ENCODE measurements around the gene NKX2-4. TPM values are rescaled to one million over a fixed set of nuclear protein-coding genes. Genes with fewer than 3 reads are reported as not detected.
A peak's percentile ranks its signal among the peaks of the same experiment; 100 is the strongest.
"Not testable (repeated sequence)": the region's sequence is repeated elsewhere in the genome, so short reads cannot be mapped to it uniquely, and the experiment has no call there.

Gene NKX2-4
- total RNA-seq, 1 donor from 2014 or later: not detected

DNA sequence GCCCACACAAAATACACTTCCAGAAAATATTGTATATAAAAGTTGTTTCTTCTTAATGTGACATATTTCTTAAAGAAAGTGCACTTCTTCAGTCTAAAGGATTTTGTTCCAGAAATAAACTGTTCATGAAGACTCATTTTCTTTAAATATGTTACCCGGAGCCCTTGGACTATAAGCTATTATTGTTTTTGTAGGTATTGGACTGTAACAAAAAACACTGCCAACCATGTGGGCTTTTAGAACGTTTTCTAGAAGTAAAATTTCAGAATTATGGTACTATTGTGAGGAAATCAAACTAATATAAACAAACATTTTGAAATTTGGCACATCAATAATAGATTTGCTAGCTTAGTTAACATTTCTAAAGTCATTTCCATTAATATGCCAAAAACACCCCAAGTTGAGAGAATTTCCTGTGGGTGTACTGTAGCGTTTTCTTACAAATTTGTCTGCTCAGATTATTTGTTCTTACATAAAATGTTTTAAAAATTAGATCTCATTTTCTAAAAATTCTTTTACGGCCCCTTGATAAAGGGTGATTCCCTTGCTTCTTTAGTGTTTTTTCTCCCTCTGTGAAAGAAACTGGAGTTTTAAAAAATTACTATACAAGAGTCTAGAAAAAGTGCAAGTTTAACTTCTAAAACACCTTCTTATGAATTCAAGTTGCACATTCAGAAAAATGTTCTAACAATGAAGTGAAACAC lies 3.4 kb downstream of the NKX2-4 start:
- DNase-seq (ENCODE audit: low spot score): no peak

DNA sequence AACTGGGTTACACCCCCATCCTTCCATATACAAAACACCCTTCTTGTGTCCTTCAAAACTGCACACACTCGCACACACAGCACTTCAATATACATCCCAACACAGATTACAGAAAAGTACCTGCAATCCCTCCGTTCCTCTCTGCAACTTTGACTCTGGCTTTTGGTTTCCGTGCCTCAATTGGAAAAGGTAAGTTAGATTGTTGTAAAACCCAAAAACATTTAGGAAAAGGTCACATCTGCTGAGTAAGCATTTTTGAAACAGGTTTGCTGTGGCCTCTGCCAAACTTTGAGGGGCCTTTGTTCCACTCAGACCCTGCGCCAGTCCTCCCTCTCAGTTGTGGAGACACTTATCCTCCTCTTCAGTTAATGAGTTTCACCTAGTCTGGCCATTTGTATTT lies 4.2 kb downstream of the NKX2-4 start:
- DNase-seq (ENCODE audit: low spot score): no peak

DNA sequence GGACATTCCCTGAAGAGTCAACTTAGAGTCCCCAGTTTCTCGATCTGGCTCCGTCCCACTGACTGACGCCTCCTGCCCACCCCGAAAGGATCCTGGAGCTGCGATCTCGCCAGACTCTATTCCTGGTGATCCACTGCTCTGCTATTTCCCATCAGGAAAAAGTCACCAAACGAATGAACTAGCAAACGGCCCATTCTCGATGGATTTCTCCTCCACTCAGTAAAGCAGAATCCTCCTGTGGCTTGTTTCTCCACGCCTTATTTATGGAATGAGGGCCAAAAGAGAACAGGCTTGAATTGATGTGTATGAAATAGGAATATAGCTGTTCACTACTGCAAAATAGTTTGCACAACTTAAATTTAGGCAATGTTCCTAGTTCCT lies 5.4 kb downstream of the NKX2-4 start:
- no peak for DNase-seq (ENCODE audit: low spot score)

DNA sequence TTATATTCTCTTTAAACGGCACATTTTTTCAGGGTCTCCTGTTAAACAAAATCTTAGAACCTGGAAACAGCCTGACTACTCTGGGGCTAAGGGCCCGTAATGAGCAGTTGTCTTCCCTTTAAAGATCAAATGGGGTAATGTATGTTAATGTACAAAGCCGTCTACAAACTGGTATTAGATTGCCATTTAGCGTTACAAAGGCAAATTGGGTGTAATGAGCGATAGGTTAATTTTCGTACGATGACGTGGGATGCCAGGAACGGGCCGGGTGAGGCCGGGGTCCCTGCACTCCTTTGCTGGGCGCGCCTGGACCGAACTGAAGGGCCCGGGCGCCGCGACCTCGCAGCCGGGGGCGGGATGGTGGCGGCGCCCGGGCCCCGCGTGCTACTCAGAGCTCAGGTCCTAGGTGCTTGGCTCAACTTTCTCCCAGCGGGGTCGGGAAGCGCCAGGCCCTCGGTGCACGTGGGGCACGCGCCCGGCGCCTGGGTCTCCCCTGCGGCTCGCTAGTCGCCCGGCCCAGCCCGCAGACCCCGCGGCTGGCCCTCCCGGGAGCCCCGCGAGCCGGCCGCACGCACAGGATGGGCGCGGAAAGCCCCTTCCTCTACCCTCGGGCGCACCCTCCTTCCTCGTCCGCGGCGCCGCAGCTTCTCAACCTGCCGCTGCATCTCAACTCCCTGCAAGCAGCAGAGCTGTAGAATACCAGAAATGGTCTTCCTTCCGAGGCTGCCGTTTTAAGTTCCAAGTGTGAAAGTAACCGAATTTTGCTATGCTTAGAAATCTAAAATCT lies 5.9 kb downstream of the NKX2-4 start:
- no peak for DNase-seq (ENCODE audit: low spot score)

DNA sequence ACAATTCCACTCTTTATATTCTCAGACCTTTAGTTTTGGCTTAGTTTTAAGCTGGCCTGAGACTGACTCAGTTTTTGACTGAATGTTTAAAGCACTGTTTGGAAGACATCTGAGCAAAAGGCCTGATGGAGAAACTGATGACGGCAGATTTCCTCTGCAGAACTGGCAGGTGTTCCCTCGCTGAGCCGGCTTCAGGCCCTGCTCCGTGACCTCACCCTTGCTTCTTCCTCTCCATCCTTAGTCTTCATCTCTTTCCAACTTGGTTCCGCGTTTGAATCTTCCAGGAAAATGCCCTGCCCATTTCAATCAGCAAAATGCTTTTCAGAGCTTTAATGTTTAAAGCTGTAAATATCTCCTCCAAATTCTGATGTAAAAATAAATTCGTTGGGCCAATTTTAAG lies 6.6 kb downstream of the NKX2-4 start:
- no peak for DNase-seq (ENCODE audit: low spot score)

DNA sequence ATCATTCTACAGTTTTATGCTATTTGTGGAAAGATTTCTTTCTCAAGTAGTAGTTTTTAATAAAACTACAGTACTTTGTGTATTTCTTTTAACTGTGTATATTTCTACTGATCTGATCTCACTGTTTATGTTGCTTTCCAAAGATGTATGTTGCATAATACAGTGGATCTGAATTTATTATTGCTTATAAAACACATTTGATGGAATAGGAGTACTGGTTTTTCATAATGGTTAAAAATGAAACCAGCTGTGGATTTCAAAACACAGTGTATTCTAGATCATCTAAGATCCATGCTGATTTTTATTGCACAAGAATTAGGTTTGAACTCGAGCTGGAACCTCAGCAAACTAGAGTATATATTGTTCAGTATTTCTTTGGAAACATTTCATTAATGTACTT lies 8.0 kb downstream of the NKX2-4 start:
- no peak for DNase-seq (ENCODE audit: low spot score)

DNA sequence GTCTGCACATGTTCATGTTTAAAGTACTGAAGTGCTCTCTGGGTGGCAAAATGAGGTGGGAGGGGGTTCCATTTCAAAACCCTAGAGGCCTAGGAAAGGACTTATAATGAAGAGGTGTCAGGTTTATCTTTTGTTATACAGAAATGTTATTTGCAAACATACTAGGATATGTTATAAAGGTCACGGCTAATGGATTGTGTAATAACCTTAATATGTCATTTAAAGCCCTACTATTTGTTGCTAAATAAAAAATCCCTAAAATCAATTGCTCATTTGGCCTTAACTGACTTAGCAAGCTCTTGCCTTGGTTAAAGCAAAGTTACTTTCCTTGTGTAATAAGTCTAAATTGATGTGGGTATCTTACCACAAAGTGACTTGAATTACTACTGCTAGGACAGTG lies 8.8 kb downstream of the NKX2-4 start:
- no peak for DNase-seq (ENCODE audit: low spot score)

DNA sequence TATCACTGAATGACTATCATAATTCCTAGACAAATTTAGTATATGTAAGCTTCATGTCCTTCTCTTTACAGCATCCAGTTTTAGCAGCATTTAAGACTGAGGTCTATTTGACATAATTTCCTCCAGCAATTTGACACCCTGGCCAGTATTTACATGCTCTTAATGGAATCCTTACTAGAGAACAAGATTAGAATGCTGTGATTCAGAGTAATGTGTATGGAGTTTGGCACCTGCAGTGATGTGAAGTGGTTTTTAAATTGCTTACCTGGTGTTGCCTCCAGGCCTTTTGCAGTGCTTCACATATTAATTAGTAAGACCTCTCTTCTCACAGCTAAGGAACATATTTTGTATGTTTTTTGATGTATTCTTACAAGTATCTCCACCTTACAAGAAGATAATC lies 9.8 kb downstream of the NKX2-4 start:
- DNase-seq (ENCODE audit: low spot score): no peak

DNA sequence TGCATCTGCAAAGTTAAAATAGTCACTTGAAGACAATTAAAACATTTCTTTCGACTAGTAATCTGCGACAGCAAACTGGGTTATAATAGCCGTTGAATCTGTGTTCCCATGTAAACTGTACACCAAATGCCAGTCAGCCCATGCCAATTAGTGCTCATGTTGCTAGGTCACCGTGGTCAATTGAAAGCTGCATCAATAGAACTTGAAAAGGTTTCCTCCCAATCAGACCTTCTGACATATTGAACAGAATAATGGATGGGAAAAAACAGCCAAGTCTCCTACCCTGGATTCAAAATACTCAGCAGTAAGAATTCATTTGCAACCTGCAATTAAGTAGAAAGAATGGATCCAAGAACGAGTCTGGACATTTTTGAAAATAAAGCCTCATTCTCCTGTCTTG lies 11.2 kb downstream of the NKX2-4 start:
- DNase-seq (ENCODE audit: low spot score): no peak

DNA sequence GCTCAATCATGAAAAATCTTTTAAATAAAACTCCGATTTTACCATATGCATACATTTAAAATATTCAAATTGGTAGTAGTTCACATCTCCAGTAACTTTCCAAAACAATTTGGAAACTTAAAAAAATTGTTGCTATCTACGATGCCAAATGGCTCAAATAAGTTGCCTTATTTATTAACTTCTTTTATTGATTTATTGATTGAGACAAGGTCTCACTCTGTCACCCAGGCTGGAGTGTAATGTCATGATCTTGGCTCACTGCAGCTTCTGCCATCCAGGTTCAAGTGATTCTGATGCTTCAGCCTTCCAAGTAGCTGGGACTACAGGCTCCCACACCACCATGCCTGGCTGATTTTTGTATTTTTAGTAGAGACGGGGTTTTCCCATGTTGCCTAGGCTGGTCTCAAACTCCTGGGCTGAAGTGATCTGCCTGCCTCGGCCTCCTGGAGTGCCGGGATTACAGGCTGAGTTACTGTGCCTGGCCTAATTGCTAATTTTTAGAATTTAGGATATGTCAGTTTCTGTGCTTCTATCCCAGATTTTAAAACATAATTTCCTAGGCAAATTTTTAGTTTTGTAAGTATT lies 12.9 kb downstream of the NKX2-4 start:
- no peak for DNase-seq (ENCODE audit: low spot score)

DNA sequence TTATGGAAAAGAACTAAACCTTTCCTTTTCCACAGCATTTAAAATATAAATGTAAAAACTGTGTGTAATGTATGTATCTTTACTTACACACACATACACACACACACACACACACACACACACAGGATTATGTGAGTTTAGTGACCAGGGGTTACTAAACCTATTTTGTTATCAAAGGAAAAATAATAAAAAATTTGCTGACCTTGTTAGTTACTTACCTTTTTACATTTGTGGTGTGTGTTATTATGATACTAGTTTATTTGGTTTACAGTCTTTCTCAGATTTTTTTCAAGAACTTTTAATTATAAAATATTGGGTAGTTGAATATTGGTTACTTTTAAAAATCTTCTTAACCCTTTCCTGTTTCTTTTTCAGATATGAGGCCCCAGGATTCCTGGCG lies 15.7 kb downstream of the NKX2-4 start:
- DNase-seq (ENCODE audit: low spot score): no peak

DNA sequence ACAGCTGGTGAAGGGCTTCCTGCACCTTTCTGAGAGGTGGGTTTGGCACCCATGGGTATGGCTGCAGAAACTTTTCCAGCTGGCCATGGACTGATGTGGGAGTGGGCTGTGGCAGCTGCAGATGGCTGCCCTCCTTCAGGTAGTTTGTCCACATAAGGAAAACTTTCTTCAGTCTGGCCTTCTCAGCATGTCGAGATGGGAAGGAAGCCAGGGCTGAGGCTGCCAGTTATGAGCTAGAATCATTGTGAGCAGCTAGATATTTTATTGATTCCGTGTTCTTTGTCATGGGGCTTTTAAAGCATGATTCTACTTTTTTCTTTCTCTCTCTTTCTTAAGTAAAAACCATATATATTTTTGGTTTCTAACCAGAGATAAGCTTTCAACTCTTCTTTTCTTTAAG lies 16.6 kb downstream of the NKX2-4 start:
- DNase-seq (ENCODE audit: low spot score): peak; percentile 40

DNA sequence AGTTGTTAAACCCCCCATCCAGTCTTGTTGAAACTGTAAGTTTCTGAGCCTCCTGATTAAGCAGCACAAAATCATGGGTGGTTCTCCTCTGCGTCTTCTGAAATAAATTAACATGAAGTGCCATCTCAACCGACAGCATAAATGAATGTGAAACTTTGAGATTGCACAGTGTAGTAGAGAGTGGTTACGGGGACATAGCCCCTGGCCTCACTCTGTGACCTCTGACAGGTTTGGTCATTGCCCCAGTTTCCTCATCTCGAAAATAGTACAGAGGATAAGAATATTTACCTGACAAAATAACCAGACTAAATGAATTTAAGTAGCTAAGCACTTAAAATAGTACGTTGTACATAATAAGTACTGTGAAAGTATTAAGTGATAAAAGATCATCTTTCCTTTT lies 19.1 kb downstream of the NKX2-4 start:
- DNase-seq (ENCODE audit: low spot score): no peak

DNA sequence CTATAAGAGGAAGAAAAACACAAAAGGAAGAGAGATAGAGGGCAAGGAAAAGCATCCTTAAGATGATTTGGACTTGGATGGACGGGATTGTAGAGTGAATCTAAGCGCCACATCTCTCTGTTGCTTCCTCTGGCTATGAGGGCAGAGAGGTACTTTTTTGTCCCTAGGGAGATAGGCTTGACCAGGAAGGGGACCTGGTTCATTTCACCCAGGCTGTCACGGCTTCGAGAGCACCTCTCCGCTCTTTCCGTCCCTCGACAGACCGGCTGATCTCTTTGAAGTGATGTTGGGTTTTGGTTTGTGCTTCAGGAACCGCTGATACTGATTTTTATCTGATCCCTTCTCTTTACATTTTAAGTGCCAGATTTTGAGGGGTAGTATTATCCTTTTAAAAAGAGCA lies 19.6 kb downstream of the NKX2-4 start:
- no peak for DNase-seq (ENCODE audit: low spot score)

DNA sequence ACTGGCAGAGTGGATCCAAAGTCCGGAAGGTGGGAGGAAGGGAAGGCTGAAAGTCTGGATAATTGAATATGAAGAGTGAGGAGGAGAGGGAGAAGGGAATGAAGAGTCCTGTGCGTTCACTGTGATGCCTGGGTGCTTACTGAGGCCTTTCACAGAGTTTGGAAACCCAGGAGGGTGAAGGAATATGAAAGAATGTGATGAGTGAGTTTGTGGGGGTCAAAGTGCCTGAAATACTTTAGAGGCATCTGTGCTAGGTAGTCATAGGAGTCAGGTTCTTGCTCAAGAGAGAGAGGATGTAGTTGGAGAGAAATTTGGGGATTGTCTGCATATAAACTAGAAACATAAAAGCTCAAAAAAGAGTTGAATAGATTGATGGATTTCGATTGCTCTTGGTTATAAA lies 20.7 kb downstream of the NKX2-4 start:
- DNase-seq (ENCODE audit: low spot score): no peak

DNA sequence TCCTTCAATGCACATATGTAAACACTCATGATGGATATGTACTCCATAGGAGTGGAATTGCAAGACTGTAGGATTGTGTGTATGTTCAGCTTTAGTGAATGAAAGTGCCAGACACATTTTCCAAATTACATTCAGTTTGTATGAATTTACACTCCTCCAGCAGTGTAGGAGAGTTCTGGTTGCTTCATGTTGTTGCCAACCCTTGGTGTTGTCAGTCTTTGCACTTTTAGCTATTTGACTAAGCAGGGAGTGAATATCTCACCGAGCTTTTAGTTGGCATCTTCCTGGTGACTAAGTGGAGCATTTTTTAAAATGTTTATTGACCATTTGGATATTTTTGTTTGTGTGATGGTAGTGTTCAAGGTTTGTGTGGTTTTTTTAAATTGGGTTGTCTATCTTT lies 23.9 kb downstream of the NKX2-4 start:
- DNase-seq (ENCODE audit: low spot score): no peak

DNA sequence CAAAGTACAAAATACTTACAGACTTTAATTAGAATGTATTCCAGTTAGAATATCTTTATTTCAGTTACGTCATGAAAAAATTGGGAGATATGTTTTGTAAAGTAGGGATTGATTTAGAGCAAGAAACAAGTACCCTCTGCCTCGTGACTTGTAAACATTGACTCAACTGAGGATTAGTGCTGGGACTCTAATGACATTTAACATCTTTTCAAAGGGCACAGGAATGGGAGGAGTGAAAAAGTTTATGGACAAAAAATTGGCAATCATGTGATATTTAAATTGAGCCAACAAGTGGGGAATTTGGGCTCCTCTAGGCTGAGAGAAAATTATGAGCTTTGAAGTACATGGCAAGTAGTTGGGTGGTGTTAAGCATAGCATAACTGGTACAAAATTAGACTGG lies 25.3 kb downstream of the NKX2-4 start:
- DNase-seq (ENCODE audit: low spot score): no peak

DNA sequence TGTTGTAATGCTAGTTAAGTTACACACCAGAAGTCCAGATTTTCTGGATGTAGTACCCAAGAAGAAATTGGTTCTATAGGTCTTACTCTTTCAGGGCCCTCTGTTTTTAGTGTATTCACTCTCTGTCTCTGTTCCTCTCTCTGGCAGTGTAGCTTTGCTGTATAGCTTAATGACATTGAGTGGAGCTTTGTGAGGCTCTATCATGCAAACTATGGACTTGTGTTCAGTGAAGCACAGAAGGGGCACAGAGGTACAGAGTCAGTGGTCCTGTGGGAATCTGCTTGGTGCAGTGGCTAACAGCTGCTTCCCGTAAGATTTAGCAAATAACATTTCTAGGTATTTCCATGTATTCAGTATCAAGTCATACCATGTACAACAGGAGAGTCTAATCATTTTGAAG lies 26.1 kb downstream of the NKX2-4 start:
- no peak for DNase-seq (ENCODE audit: low spot score)

DNA sequence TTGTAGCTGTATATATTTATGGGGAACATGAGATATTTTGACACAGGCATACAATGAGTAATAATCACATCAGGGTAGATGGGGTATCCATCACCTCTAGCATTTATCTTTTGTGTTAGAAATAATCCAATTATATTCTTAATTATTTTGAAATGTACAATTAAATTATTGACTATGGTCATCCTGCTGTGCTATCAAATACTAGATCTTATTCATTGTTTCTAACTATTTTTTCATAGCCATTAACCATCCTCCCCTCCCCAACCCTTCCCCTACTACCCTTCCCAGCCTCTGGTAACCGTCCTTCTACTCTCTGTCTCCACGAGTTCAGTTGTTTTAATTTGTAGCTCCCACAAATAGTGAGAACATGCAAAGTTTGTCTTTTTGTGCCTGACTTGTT lies 28.5 kb downstream of the NKX2-4 start:
- no peak for DNase-seq (ENCODE audit: low spot score)

DNA sequence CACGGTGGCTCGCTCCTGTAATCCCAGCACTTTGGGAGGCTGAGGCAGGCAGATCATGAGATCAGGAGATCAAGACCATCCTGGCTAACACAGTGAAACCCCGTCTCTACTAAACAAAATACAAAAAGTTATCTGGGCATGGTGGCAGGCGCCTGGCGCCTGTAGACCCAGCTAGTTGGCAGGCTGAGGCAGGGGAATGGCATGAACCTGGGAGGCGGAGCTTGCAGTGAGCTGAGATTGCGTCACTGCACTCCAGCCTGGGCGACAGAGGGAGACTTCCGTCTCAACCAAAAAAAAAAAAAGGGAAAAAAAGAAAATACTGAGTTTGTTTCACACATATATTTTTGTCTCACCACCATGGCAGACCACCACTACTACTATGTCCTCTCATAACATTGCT lies 31.1 kb downstream of the NKX2-4 start:
- DNase-seq (ENCODE audit: low spot score): not testable (repeated sequence)

DNA sequence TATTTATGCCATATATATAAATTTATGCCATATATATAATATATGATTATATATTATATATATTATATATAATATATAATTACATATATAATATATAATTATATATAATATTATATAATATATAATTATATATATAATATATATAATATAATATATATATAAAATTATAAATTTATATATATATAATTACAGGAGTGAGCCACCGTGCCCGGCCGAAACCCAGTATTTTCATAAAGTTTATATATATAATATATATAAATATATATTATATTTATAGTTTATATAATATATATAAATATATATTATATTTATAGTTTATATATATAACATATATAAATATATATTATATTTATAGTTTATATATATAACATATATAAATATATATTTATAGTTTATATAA lies 31.6 kb downstream of the NKX2-4 start:
- no peak for DNase-seq (ENCODE audit: low spot score)

DNA sequence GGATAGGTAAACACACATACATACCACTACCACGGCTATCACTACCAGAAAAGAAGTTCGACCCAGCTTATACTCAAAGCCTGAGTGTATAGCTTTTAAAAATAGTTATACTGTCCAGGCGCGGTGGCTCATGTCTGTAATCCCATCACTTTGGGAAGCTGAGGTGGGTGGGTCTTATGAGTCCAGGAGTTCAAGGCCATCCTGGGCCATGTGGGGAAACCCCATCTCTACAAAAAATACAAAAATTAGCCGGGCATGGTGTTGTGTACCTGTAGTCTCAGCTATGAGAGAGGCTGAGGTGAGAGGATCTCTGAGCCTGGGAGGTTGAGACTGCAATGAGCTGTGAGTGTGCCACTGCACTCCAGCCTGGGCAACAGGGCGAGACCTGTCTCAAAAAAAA lies 32.9 kb downstream of the NKX2-4 start:
- DNase-seq (ENCODE audit: low spot score): no peak

DNA sequence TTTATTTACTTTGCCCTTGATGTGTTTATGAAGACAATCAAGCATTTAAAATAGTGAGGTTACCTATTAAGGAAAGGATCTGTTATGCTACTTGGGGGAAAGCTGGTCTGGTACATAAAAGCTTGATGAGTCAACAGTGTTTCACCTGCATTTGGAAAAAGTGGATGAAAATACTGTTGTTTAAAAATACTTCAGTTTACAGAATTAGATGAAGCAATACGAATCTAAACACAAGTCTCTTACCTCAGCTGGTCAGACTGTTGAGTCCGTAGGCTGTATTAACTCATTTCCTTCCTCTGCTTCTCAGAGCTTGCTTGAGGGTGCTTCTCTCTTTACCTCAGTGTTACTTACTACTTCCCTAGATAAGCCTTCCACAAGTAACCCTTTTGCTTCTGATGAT lies 36.1 kb downstream of the NKX2-4 start:
- DNase-seq (ENCODE audit: low spot score): no peak

Measured in mucosa of gallbladder (tissue), 1 donor.